NCI-H128 (cell line): ENCODE data around the gene SYCE1L.
"Not testable (repeated sequence)": the region's sequence is repeated elsewhere in the genome, so short reads cannot be mapped to it uniquely, and the experiment has no call there.

ENCODE experiments used
- DNase-seq: peaks from one replicate; lab custom pipeline; 2025; ENCODE audit not compliant: unreplicated experiment; lab: John Stamatoyannopoulos, UW

SYCE1L gene, protein sequence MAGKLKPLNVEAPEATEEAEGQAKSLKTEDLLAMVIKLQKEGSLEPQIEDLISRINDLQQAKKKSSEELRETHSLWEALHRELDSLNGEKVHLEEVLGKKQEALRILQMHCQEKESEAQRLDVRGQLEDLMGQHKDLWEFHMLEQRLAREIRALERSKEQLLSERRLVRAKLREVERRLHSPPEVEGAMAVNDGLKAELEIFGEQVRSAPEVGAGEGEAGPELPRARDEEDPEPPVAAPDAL

GRCh38 chr16:77199211-77199610, at the start of gene SYCE1L:
SYCE1L (plus strand) TSS chr16:77199408; CDS start chr16:77199452, 44 bp downstream.
- no peak for DNase-seq

GRCh38 chr16:77157346-77158058, 41.7 kb upstream of the SYCE1L start:
- DNase-seq: no peak

DNA sequence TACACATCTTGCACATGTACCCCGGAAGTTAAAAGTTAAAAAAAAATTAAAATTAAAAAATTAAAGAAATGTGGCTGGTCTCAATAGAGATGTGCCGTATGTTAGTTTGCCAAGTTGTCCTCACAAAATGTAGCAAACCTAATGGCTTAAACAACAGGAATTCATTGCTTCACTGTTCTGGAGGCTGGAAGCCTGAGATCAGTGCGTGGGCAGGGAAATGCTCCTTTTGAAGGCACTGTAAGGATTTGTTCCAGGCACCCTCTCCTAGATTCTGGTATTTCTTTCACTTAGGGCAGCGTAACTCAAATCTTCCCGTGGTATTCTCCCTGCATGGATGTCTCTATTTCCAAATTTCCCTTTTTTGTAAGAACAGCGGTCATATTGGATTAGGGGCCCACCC, 40.9 kb upstream of the SYCE1L start:
- no peak for DNase-seq

DNA sequence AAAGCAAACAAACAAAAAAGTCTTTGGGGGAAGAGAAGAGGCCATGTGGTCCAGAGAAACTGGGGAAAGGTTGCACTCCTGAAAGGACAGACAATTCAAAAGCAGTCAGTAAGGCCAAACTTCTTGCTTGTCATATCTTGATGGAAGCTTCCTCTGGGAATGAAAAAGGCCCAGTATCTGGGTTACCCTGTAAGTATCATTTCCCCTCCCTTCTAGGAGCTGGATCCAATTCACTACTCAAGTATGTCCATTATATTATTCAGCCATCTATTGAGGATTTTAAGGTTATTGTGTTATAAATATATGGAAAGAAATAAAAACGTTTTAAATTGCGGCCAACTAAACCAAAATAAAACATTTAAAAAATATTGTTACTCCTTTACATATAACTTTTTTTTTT, 34.2 kb upstream of the SYCE1L start:
- DNase-seq: no peak

GRCh38 chr16:77165536-77166236, 33.5 kb upstream of the SYCE1L start:
- DNase-seq: not testable (repeated sequence)

- DNase-seq: no peak
These were observed 32.5 kb upstream of the SYCE1L start for GRCh38 chr16:77166726-77167125.

- DNase-seq: no peak
These were observed 30.3 kb upstream of the SYCE1L start for GRCh38 chr16:77168901-77169300.

GRCh38 chr16:77169650-77170236, 29.5 kb upstream of the SYCE1L start:
- DNase-seq: peak; percentile 23

DNA sequence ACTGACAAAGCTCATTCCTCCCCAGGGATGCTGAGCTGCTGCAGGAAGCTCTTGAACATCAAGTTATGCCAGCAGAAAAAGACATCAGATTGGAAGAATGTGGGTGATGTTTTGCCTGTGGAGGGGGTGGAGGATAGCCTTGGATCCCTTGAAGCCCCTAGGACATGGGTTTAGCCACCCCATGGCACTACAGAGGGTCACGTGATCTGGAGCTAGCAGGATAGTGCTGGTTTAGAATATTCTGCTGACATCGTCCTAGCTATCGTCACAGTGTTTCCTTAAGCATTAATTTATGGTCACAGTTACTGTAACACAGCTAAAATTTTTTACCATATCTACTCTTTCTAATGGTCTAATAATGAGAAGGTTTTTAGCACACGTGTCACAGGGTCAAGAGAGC, 28.4 kb upstream of the SYCE1L start:
- DNase-seq: no peak

GRCh38 chr16:77171745-77172635, 27.2 kb upstream of the SYCE1L start:
- DNase-seq: peak; percentile 46

DNA sequence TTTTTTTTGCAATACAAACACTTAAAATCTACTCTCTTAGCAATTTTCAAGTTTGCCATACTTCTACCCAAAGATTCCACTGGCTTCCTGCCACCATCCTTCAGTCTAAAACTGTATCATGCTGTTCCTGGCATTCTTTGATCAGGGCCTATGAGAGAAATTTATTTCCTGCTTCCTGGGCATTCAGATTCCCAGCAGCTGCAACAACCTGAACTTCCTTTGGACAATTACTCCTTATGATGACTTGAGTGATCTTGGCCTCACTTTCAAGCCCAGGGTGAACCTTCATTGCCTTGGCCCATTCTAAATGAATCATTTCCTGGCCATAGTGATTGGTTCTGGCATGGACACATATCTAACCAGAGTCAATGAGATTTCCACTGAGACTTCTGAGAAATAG, 26.3 kb upstream of the SYCE1L start:
- DNase-seq: no peak

DNA sequence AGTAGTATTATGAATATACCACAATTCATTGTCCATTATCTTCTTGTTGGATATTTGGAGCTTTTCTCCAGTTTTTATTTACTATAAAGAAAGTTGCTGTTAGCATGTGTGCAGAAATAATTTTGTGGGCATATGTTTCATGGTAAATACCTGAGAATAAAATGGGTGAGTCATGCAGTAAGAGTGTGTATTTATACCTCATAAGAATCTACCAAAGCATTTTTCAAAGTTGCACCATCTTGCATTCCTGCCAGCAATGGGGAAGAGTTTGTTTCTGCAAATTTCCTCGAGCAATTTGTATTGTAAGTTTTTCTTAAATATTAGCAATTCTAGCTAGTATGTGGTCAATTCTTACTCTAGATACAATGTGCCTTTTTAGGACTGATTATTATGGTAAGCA, 16.1 kb upstream of the SYCE1L start:
- DNase-seq: no peak

DNA sequence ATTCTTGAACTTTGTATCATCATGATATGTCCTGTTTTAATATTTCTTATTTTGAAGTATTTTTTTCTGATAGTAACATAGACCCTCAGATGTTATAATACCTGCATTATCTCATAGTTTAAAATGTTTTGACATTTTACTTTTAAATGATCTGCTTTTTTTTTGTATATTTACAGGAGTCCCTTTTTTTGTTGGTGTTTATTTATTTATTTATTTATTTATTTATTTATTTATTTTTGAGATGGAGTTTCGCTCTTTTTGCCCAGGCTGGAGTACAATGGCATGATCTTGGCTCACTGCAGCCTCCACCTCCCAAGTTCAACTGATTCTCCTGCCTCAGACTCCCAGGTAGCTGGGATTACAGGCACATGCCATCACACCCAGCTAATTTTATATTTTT, 12.9 kb upstream of the SYCE1L start:
- DNase-seq: not testable (repeated sequence)

- no peak for DNase-seq
These were observed 9.1 kb upstream of the SYCE1L start for GRCh38 chr16:77190190-77190477.

DNA sequence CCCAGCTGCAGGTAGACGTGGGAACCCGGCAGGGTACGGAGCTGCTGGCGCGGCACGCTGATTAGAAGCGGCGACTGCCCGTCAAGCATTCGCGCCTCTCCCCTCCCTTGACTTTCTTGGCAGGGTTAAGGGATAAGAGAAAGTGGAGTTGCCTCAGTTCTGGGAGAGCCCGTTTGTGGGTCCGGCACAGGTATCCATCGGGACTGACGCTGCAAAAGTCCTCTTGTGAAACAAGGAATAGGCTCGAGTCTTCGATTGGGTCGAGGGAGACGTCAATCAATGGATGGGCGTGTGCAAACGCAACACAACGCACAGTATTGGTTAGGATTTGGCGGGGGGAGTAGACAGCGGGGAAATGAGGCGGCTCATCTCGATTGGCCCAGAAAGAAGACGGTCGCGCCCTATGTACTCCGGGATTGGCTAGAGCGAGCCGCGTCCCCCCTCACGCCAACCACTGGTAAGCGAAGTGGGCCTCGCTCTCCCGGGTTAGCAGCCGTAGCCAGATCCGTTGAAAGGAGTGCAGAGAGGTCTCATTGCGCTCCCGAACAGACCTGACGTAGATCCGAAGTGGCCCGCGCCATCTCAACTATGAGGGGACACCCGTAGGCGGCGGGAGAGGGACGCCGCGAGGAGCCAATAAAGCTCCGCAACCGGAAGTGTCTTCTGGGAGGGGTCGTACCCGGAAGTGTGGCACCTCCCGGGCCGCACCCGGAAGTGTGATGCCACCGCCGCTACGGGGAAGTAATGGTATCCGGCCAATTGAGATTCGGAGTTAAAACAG, 8.5 kb upstream of the SYCE1L start, which contains the start of gene MON1B:
TSS of gene MON1B (plus strand) at position 713 of the 781 bp plus-strand sequence. CDS start 296 bp downstream, outside the sequence.
- peak; percentile 85 for DNase-seq

- DNase-seq: no peak
These were observed 7.8 kb upstream of the SYCE1L start for GRCh38 chr16:77191259-77191969.

DNA sequence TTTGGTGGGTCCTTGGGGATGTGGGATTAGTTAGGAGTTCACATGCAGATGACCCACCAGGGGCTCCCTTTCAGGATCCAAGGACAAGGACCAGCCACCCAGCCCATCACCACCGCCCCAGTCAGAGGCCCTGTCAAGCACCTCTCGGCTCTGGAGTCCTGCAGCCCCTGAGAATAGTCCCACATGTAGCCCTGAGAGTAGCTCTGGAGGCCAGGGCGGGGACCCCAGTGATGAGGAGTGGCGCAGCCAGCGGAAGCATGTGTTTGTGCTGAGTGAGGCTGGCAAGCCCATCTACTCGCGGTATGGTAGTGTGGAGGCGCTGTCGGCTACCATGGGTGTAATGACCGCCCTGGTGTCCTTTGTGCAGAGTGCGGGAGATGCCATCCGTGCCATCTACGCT, 5.8 kb upstream of the SYCE1L start:
- DNase-seq: no peak

DNA sequence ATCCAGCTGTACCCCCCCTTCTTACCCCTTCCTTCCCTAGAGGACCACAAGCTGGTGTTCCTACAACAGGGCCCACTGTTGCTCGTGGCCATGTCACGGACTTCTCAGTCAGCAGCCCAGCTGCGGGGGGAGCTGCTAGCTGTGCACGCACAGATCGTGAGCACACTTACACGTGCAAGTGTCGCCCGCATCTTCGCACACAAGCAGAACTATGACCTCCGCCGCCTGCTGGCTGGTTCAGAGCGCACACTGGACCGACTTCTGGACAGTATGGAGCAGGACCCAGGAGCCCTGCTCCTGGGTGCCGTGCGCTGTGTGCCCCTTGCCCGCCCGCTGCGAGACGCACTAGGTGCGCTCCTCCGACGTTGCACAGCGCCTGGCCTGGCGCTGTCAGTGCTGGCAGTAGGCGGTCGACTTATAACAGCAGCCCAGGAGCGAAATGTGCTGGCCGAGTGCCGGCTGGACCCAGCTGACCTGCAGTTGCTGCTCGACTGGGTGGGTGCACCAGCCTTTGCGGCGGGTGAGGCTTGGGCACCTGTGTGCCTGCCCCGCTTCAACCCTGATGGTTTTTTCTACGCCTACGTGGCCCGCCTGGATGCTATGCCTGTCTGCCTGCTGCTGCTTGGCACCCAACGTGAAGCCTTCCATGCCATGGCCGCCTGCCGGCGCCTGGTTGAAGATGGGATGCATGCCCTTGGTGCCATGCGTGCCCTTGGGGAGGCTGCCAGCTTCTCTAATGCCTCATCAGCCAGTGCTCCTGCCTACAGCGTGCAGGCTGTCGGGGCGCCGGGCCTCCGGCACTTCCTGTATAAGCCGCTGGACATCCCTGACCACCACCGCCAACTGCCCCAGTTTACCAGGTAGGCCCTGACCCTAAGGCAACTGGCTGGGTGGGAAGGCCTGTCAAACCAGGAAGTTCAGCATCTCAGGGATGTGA, 4.6 kb upstream of the SYCE1L start:
- no peak for DNase-seq
